K562 (cell line): ENCODE data around the gene LONP1. TPM values are rescaled to one million over a fixed set of nuclear protein-coding genes. Genes with fewer than 3 reads are reported as not detected.

Source experiments
- ATAC-seq: fragments of 200-7000 bp; cut with Tn5 transposase; 3 replicates; pipeline ENCODE4 v1.9.1; 2020; ENCODE audit warnings: moderate library complexity
- BruUV-seq: library from RNA; stranded (reverse); fragments of 400-500 nt; replicated peaks from 2 replicates; lab custom pipeline; 2021; lab: Mats Ljungman, UMichigan
- CTCF ChIA-PET: fragments of 300-600 bp; formaldehyde crosslinking; extraction: SDS; loops from one replicate; lab custom pipeline; 2021; ENCODE audit warnings: low intra/inter-chr PET ratio; lab: Yijun Ruan, JAX
- POLR2A ChIA-PET: fragments of 300-600, 350-650 bp; sonication (Branson Sonifier 250); formaldehyde crosslinking; extraction: SDS; loops from one replicate; lab custom pipeline; 2021; ENCODE audit warnings: antibody characterized with exemption, inconsistent platforms; lab: Yijun Ruan, JAX
- DNase-seq, 4 experiments: peaks; one replicate each; pipeline versions ENCODE4 v3.0.0 to v3.0.0-alpha.2; 2011 to 2018; ENCODE audit warnings: low spot score in 3 of 4, mixed read lengths in 3 of 4; ENCODE audit errors: extremely low read depth in 1 of 4
- FAIRE-seq: peaks from 2 replicates; lab custom pipeline; 2011; peaks lifted over from hg19 to GRCh38; lab: Jason Lieb, UNC
- H2AFZ ChIP-seq: 2 replicates; pipeline ENCODE4 v1.6.0; 2011; ENCODE audit warnings: low read depth, low read length, control low read depth, inconsistent platforms
- H3K27ac ChIP-seq: fragments of 200-600 bp; 3 replicates; pipeline ENCODE4 v1.8.0; 2011; ENCODE audit warnings: low read depth, mild to moderate bottlenecking, control low read depth, inconsistent platforms, low read length, moderate library complexity, mixed read lengths; ENCODE audit errors: extremely low read depth
- H3K27me3 ChIP-seq, 2 experiments: fragments of 300-600 bp in 1 of 2; 2 replicates in 1 of 2; 3 replicates in 1 of 2; pipeline versions ENCODE4 v1.6.0 to v1.8.0; 2011; ENCODE audit warnings: inconsistent platforms in 2 of 2, low read length in 2 of 2, mild to moderate bottlenecking in 1 of 2, mixed read lengths in 1 of 2, moderate library complexity in 1 of 2; ENCODE audit not compliant: control insufficient read depth in 2 of 2, insufficient read depth in 2 of 2
- H3K36me3 ChIP-seq: fragments of 300-600 bp; 3 replicates; pipeline ENCODE4 v1.8.0; 2011; ENCODE audit warnings: mild to moderate bottlenecking, low read length, inconsistent platforms; ENCODE audit not compliant: control insufficient read depth, insufficient read depth
- H3K4me1 ChIP-seq, 2 experiments: fragments of 200-600 bp in 1 of 2; replicated peaks in 1 of 2; 2 replicates in 1 of 2; 3 replicates in 1 of 2; pipeline versions ENCODE4 v1.5.1 to v1.8.0; 2011; ENCODE audit warnings: inconsistent platforms in 2 of 2, low read length in 2 of 2, mild to moderate bottlenecking in 1 of 2, mixed read lengths in 1 of 2, moderate library complexity in 1 of 2; ENCODE audit not compliant: control insufficient read depth in 2 of 2, insufficient read depth in 2 of 2
- H3K4me2 ChIP-seq: 2 replicates; pipeline ENCODE4 v1.6.1; 2011; ENCODE audit warnings: low read length, control low read depth, inconsistent platforms, mixed read lengths; ENCODE audit not compliant: insufficient read depth
- H3K4me3 ChIP-seq: fragments of 200-600 bp; sonication (generic), shearing (Covaris generic); 2 replicates; pipeline ENCODE4 v1.5.1; 2016; ENCODE audit warnings: control low read depth, inconsistent platforms
- H3K79me2 ChIP-seq: fragments of 200-600 bp; 3 replicates; pipeline ENCODE4 v1.8.0; 2011; ENCODE audit warnings: low read length, inconsistent platforms; ENCODE audit not compliant: control insufficient read depth, insufficient read depth
- H3K9ac ChIP-seq, 2 experiments: 2 replicates each; pipeline versions ENCODE4 v1.6.0 to v1.6.1; 2011; ENCODE audit warnings: low read depth in 2 of 2, low read length in 2 of 2, control low read depth in 1 of 2, inconsistent platforms in 1 of 2, mild to moderate bottlenecking in 1 of 2, mixed read lengths in 1 of 2; ENCODE audit not compliant: insufficient read depth in 1 of 2
- H3K9me1 ChIP-seq: one replicate; pipeline ENCODE4 v1.6.0; 2011; ENCODE audit warnings: inconsistent platforms, mild to moderate bottlenecking, low read length, moderate library complexity; ENCODE audit not compliant: control insufficient read depth, insufficient read depth
- H3K9me3 ChIP-seq: replicated peaks from 2 replicates; pipeline ENCODE4 v1.5.1; 2011; ENCODE audit warnings: low read depth, low read length, inconsistent platforms; ENCODE audit not compliant: control insufficient read depth, insufficient read depth
- H4K20me1 ChIP-seq: replicated peaks from 2 replicates; pipeline ENCODE4 v1.6.1; 2011; ENCODE audit warnings: low read length, inconsistent platforms, mixed read lengths; ENCODE audit not compliant: control insufficient read depth, insufficient read depth
- CEBPB ChIP-seq: fragments of 450-650 bp; IDR thresholded peaks from 2 replicates; pipeline ENCODE4 v1.6.1; 2016; ENCODE audit warnings: missing genetic modification characterization, missing compliant biosample characterization
- CHD7 ChIP-seq: fragments of 200-600 bp; sonication (generic); IDR thresholded peaks from one replicate; pipeline ENCODE4 v1.6.1; 2012; ENCODE audit warnings: mild to moderate bottlenecking, low read depth, low read length, inconsistent platforms
- EZH2 ChIP-seq: IDR thresholded peaks from 2 replicates; pipeline ENCODE4 v1.6.1; 2012; ENCODE audit warnings: low read depth, mild to moderate bottlenecking, inconsistent platforms, low read length, borderline replicate concordance
- GATAD2B ChIP-seq: fragments of 450-650 bp; IDR thresholded peaks from 2 replicates; pipeline ENCODE4 v1.6.1; 2017; ENCODE audit warnings: mild to moderate bottlenecking, borderline replicate concordance
- HDAC2 ChIP-seq: fragments of 450-650 bp; IDR thresholded peaks from 2 replicates; pipeline ENCODE4 v1.6.1; 2016; ENCODE audit warnings: mild to moderate bottlenecking
- HDGF ChIP-seq: fragments of 450-650 bp; IDR thresholded peaks from 2 replicates; pipeline ENCODE4 v1.6.1; 2016
- STAG1 ChIP-seq: sonication (generic); formaldehyde crosslinking; IDR thresholded peaks from 2 replicates; pipeline ENCODE4 v1.5.0; 2020; ENCODE audit warnings: missing genetic modification reagents, borderline replicate concordance
- U2AF2 ChIP-seq: fragments of 200-400 bp; formaldehyde crosslinking; optimal IDR thresholded peaks from 2 replicates; pipeline ENCODE3; 2017; ENCODE audit warnings: low read depth, mild to moderate bottlenecking, low read length
- ZFX ChIP-seq: sonication (generic); formaldehyde crosslinking; IDR thresholded peaks from 2 replicates; pipeline ENCODE4 v1.8.0; 2022; ENCODE audit warnings: mild to moderate bottlenecking, missing genetic modification reagents, moderate library complexity
- ZNF12 ChIP-seq: sonication (generic); formaldehyde crosslinking; IDR thresholded peaks from 2 replicates; pipeline ENCODE4 v1.4.0; 2020; ENCODE audit warnings: mild to moderate bottlenecking, missing genetic modification reagents
- ZNF785 ChIP-seq: fragments of 250-450 bp; sonication (Bioruptor Pico); IDR thresholded peaks from 2 replicates; pipeline ENCODE4 v1.4.0; 2020; ENCODE audit warnings: mild to moderate bottlenecking
- WGBS: fragments of 100-300 bp; shearing (Covaris generic); methylation state at CpG from one replicate; pipeline ENCODE4 v1.1.6; 2016; ENCODE audit warnings: low coverage, mixed read lengths; ENCODE audit not compliant: insufficient coverage; ENCODE audit errors: missing lambda C conversion rate; 5-methylcytosine and 5-hydroxymethylcytosine counted together
- in situ Hi-C: fragments of 300-500 bp; cut with MboI; formaldehyde crosslinking; loops from 4 replicates; pipeline ENCODE4 v1.15.0; 2018; ENCODE audit warnings: inconsistent platforms, mixed read lengths
- intact Hi-C: fragments of 100-400 bp; cut with micrococcal nuclease; formaldehyde crosslinking; loops from 2 replicates; pipeline ENCODE4 v1.14.2; 2022
- polyA plus RNA-seq, 8 experiments: library from polyadenylated mRNA; depleted of rRNA in 4 of 8; stranded (reverse) in 5 of 8; unstranded in 3 of 8; fragments of >200 nt; fragmentation: Nextera tagmentation in 2 of 8; fragmentation: Illumina TruSeq in 1 of 8; extraction: Ambion mirVana in 2 of 8; extraction: Trizol in 1 of 8; gene quantifications; 2 replicates each; pipeline versions ENCODE4 v1.2.1 to v1.2.3, GENCODE V29; 2011 to 2014; ENCODE audit warnings: inconsistent platforms in 1 of 8, missing spikeins in 1 of 8
- total RNA-seq, 7 experiments: library from RNA; depleted of rRNA in 6 of 7; stranded (reverse); fragments of >200 nt in 6 of 7; fragmentation: Illumina TruSeq in 2 of 7; extraction: Trizol in 2 of 7; gene quantifications; 2 replicates each; pipeline versions ENCODE4 v1.2.1 to v1.2.3, GENCODE V29; 2011 to 2021; ENCODE audit warnings: low replicate concordance in 1 of 7

The LONP1 gene
- total and polyA plus RNA-seq, 9 of the 15 experiments (the other 6 are each of a cell fraction or from before 2014, with no cell fraction given): 1.1 to 238 (median 84.5) TPM

GRCh38 chr19:5648464-5648863 lies 71.5 kb downstream of the LONP1 start:
- H3K27me3 ChIP-seq: no peaks in the 10 kb centered on the region
- H2AFZ ChIP-seq: no peak overlapping the region
- TF ChIP-seq ZNF12 (CRISPR knock-in tag): no peak
- TF ChIP-seq U2AF2: no peak
- TF ChIP-seq STAG1 (CRISPR knock-in tag): no peak
- no peak for TF ChIP-seq HDGF
- TF ChIP-seq GATAD2B: no peak
- TF ChIP-seq CEBPB (tag): no peak
- no peak for TF ChIP-seq EZH2
- TF ChIP-seq ZNF785: no peak
- TF ChIP-seq HDAC2: no peak
- no peak for TF ChIP-seq ZFX
- TF ChIP-seq CHD7: no peak
- no peak overlapping the region for H3K9ac ChIP-seq
- no peak for ATAC-seq
- DNase-seq: no peak
- H3K4me3 ChIP-seq: no peak overlapping the region
- CTCF ChIA-PET: no interaction called here
- peaks cover 91% of the 10 kb centered on the region for H3K36me3 ChIP-seq
- peak; percentile 75 for FAIRE-seq
- H3K9me1 ChIP-seq: no peaks in the 10 kb centered on the region
- WGBS: 96% methylated on average over 9 of the region's 11 CpGs
- no peaks in the 10 kb centered on the region for H3K4me1 ChIP-seq
- POLR2A ChIA-PET: interaction anchor here (1.0 kb wide), 1 partner anchor 11 kb away, joined by 4 read pairs; no protein-coding TSS in a partner anchor
- H3K79me2 ChIP-seq: peaks cover 37% of the 10 kb centered on the region
- H3K9me3 ChIP-seq: no peaks in the 10 kb centered on the region
- no peak overlapping the region for H3K27ac ChIP-seq
- in situ Hi-C loops: no loop called here
- peaks cover 13% of the 10 kb centered on the region for H4K20me1 ChIP-seq
- no peak overlapping the region for H3K4me2 ChIP-seq
- intact Hi-C loops: no loop called here
- no TSS peak for BruUV-seq
